ENCODE data around the gene SP140L.

Gene SP140L

GRCh38 chr2:230449901-230450467, 123.0 kb downstream of the SP140L start:
- Histone ChIP-seq H3K27ac (no peak overlapping the region), H3K27me3 (ENCODE audit: insufficient read depth, low read depth, severe bottlenecking) (peaks cover 49% of the 10 kb centered on the region), H3K4me3 (ENCODE audit: low read depth, low read length) (no peak overlapping the region), H3K36me3 (no peaks in the 10 kb centered on the region), H3K9me3 (ENCODE audit: severe bottlenecking) (no peaks in the 10 kb centered on the region)
- no peak for DNase-seq
- no peak for TF ChIP-seq CTCF (IDR thresholded peaks at IDR 0.05; ENCODE audit: low read depth, low read length)

DNA sequence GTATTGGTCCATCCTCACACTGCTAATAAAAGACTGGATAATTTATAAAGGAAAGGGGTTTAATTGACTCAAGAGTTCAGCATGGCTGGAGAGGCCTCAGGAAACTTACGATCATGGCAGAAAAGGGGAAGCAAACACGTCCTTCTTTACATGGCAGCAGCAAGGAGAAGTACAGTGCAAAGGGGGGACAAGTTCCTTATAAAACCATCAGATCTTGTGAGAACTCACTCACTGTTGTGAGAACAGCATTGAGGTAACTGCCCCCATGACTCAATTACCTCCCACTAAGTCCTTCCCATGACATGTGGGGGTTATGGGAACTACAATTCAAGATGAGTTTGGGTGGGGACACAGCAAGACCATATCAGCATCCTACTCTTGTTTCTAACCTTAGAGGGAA, 126.0 kb downstream of the SP140L start:
- Histone ChIP-seq H3K36me3 (no peaks in the 10 kb centered on the region), H3K4me3 (ENCODE audit: low read depth, low read length) (no peak overlapping the region), H3K27ac (no peak overlapping the region), H3K27me3 (ENCODE audit: insufficient read depth, low read depth, severe bottlenecking) (peaks cover 33% of the 10 kb centered on the region), H3K9me3 (ENCODE audit: severe bottlenecking) (no peaks in the 10 kb centered on the region)
- no peak for DNase-seq
- no peak for TF ChIP-seq CTCF (IDR thresholded peaks at IDR 0.05; ENCODE audit: low read depth, low read length)
